K562 (cell line): Measurements from ENCODE around the gene PIP4K2A. TPM values are rescaled to one million over a fixed set of nuclear protein-coding genes. Genes with fewer than 3 reads are reported as not detected.
A peak's percentile ranks its signal among the peaks of the same experiment; 100 is the strongest.

Experiments used
- ATAC-seq: fragments of 200-7000 bp; cut with Tn5 transposase; 3 replicates; pipeline ENCODE4 v1.9.1; 2020; ENCODE audit warnings: moderate library complexity
- BruUV-seq: library from RNA; stranded (reverse); fragments of 400-500 nt; replicated peaks from 2 replicates; lab custom pipeline; 2021; lab: Mats Ljungman, UMichigan
- CTCF ChIA-PET: fragments of 300-600 bp; formaldehyde crosslinking; extraction: SDS; loops from one replicate; lab custom pipeline; 2021; ENCODE audit warnings: low intra/inter-chr PET ratio; lab: Yijun Ruan, JAX
- POLR2A ChIA-PET: fragments of 300-600, 350-650 bp; sonication (Branson Sonifier 250); formaldehyde crosslinking; extraction: SDS; loops from one replicate; lab custom pipeline; 2021; ENCODE audit warnings: antibody characterized with exemption, inconsistent platforms; lab: Yijun Ruan, JAX
- DNase-seq, 4 experiments: peaks; one replicate each; pipeline versions ENCODE4 v3.0.0 to v3.0.0-alpha.2; 2011 to 2018; ENCODE audit warnings: low spot score in 3 of 4, mixed read lengths in 3 of 4; ENCODE audit errors: extremely low read depth in 1 of 4
- FAIRE-seq: peaks from 2 replicates; lab custom pipeline; 2011; peaks lifted over from hg19 to GRCh38; lab: Jason Lieb, UNC
- H2AFZ ChIP-seq: 2 replicates; pipeline ENCODE4 v1.6.0; 2011; ENCODE audit warnings: low read depth, low read length, control low read depth, inconsistent platforms
- H3K27ac ChIP-seq: fragments of 200-600 bp; 3 replicates; pipeline ENCODE4 v1.8.0; 2011; ENCODE audit warnings: low read depth, mild to moderate bottlenecking, control low read depth, inconsistent platforms, low read length, moderate library complexity, mixed read lengths; ENCODE audit errors: extremely low read depth
- H3K27me3 ChIP-seq, 2 experiments: fragments of 300-600 bp in 1 of 2; 2 replicates in 1 of 2; 3 replicates in 1 of 2; pipeline versions ENCODE4 v1.6.0 to v1.8.0; 2011; ENCODE audit warnings: inconsistent platforms in 2 of 2, low read length in 2 of 2, mild to moderate bottlenecking in 1 of 2, mixed read lengths in 1 of 2, moderate library complexity in 1 of 2; ENCODE audit not compliant: control insufficient read depth in 2 of 2, insufficient read depth in 2 of 2
- H3K36me3 ChIP-seq: fragments of 300-600 bp; 3 replicates; pipeline ENCODE4 v1.8.0; 2011; ENCODE audit warnings: mild to moderate bottlenecking, low read length, inconsistent platforms; ENCODE audit not compliant: control insufficient read depth, insufficient read depth
- H3K4me1 ChIP-seq, 2 experiments: fragments of 200-600 bp in 1 of 2; replicated peaks in 1 of 2; 2 replicates in 1 of 2; 3 replicates in 1 of 2; pipeline versions ENCODE4 v1.5.1 to v1.8.0; 2011; ENCODE audit warnings: inconsistent platforms in 2 of 2, low read length in 2 of 2, mild to moderate bottlenecking in 1 of 2, mixed read lengths in 1 of 2, moderate library complexity in 1 of 2; ENCODE audit not compliant: control insufficient read depth in 2 of 2, insufficient read depth in 2 of 2
- H3K4me2 ChIP-seq: 2 replicates; pipeline ENCODE4 v1.6.1; 2011; ENCODE audit warnings: low read length, control low read depth, inconsistent platforms, mixed read lengths; ENCODE audit not compliant: insufficient read depth
- H3K4me3 ChIP-seq: fragments of 200-600 bp; sonication (generic), shearing (Covaris generic); 2 replicates; pipeline ENCODE4 v1.5.1; 2016; ENCODE audit warnings: control low read depth, inconsistent platforms
- H3K79me2 ChIP-seq: fragments of 200-600 bp; 3 replicates; pipeline ENCODE4 v1.8.0; 2011; ENCODE audit warnings: low read length, inconsistent platforms; ENCODE audit not compliant: control insufficient read depth, insufficient read depth
- H3K9ac ChIP-seq, 2 experiments: 2 replicates each; pipeline versions ENCODE4 v1.6.0 to v1.6.1; 2011; ENCODE audit warnings: low read depth in 2 of 2, low read length in 2 of 2, control low read depth in 1 of 2, inconsistent platforms in 1 of 2, mild to moderate bottlenecking in 1 of 2, mixed read lengths in 1 of 2; ENCODE audit not compliant: insufficient read depth in 1 of 2
- H3K9me1 ChIP-seq: one replicate; pipeline ENCODE4 v1.6.0; 2011; ENCODE audit warnings: inconsistent platforms, mild to moderate bottlenecking, low read length, moderate library complexity; ENCODE audit not compliant: control insufficient read depth, insufficient read depth
- H3K9me3 ChIP-seq: replicated peaks from 2 replicates; pipeline ENCODE4 v1.5.1; 2011; ENCODE audit warnings: low read depth, low read length, inconsistent platforms; ENCODE audit not compliant: control insufficient read depth, insufficient read depth
- H4K20me1 ChIP-seq: replicated peaks from 2 replicates; pipeline ENCODE4 v1.6.1; 2011; ENCODE audit warnings: low read length, inconsistent platforms, mixed read lengths; ENCODE audit not compliant: control insufficient read depth, insufficient read depth
- DMBX1 ChIP-seq: fragments of 250-450 bp; sonication (Bioruptor Pico); IDR thresholded peaks from 2 replicates; pipeline ENCODE4 v1.8.0; 2022; ENCODE audit warnings: inconsistent platforms, mild to moderate bottlenecking, moderate library complexity, borderline replicate concordance
- ETV6 ChIP-seq, 3 experiments: fragments of 150-350 bp in 1 of 3; sonication (generic) in 1 of 3; formaldehyde crosslinking in 1 of 3; IDR thresholded peaks; 2 replicates each; pipeline versions ENCODE4 v1.6.1 to v1.8.0; 2014 to 2022; ENCODE audit warnings: borderline replicate concordance in 2 of 3, low read depth in 2 of 3, antibody characterized with exemption in 1 of 3, low read length in 1 of 3, mild to moderate bottlenecking in 1 of 3, missing genetic modification reagents in 1 of 3
- GABPA ChIP-seq: fragments of 200-800 bp; sonication (Bioruptor generic); conservative IDR thresholded peaks from 2 replicates; pipeline ENCODE4 v1.6.1; 2016; ENCODE audit warnings: low read depth, missing genetic modification characterization, missing compliant biosample characterization
- GTF2F1 ChIP-seq: IDR thresholded peaks from 2 replicates; pipeline ENCODE4 v1.6.1; 2011; ENCODE audit warnings: low read depth, low read length, improper control_type of control experiment
- MECOM ChIP-seq: fragments of 250-450 bp; sonication (Bioruptor Pico); IDR thresholded peaks from 2 replicates; pipeline ENCODE4 v1.8.0; 2022; ENCODE audit warnings: inconsistent platforms
- RAD21 ChIP-seq, 2 experiments: fragments of 250-450 bp in 1 of 2; fragments of 450-650 bp in 1 of 2; sonication (Bioruptor Pico) in 1 of 2; formaldehyde crosslinking in 1 of 2; IDR thresholded peaks in 1 of 2; conservative IDR thresholded peaks in 1 of 2; 2 replicates each; pipeline versions ENCODE4 v1.4.0 to v1.8.0; 2020 to 2022; ENCODE audit warnings: mild to moderate bottlenecking in 2 of 2, moderate library complexity in 1 of 2
- WGBS: fragments of 100-300 bp; shearing (Covaris generic); methylation state at CpG from one replicate; pipeline ENCODE4 v1.1.6; 2016; ENCODE audit warnings: low coverage, mixed read lengths; ENCODE audit not compliant: insufficient coverage; ENCODE audit errors: missing lambda C conversion rate; 5-methylcytosine and 5-hydroxymethylcytosine counted together
- in situ Hi-C: fragments of 300-500 bp; cut with MboI; formaldehyde crosslinking; loops from 4 replicates; pipeline ENCODE4 v1.15.0; 2018; ENCODE audit warnings: inconsistent platforms, mixed read lengths
- intact Hi-C: fragments of 100-400 bp; cut with micrococcal nuclease; formaldehyde crosslinking; loops from 2 replicates; pipeline ENCODE4 v1.14.2; 2022
- polyA plus RNA-seq, 8 experiments: library from polyadenylated mRNA; depleted of rRNA in 4 of 8; stranded (reverse) in 5 of 8; unstranded in 3 of 8; fragments of >200 nt; fragmentation: Nextera tagmentation in 2 of 8; fragmentation: Illumina TruSeq in 1 of 8; extraction: Ambion mirVana in 2 of 8; extraction: Trizol in 1 of 8; gene quantifications; 2 replicates each; pipeline versions ENCODE4 v1.2.1 to v1.2.3, GENCODE V29; 2011 to 2014; ENCODE audit warnings: inconsistent platforms in 1 of 8, missing spikeins in 1 of 8
- total RNA-seq, 7 experiments: library from RNA; depleted of rRNA in 6 of 7; stranded (reverse); fragments of >200 nt in 6 of 7; fragmentation: Illumina TruSeq in 2 of 7; extraction: Trizol in 2 of 7; gene quantifications; 2 replicates each; pipeline versions ENCODE4 v1.2.1 to v1.2.3, GENCODE V29; 2011 to 2021; ENCODE audit warnings: low replicate concordance in 1 of 7
- TF ChIP-seq, protein P1 (sequence below), 3 experiments: IDR thresholded peaks in 2 of 3; conservative IDR thresholded peaks in 1 of 3; 2 replicates each; pipeline ENCODE4 v1.5.1; 2011 to 2012; ENCODE audit warnings: low read length in 3 of 3, mild to moderate bottlenecking in 3 of 3, control low read depth in 2 of 3, improper control_type of control experiment in 1 of 3, inconsistent platforms in 1 of 3, low read depth in 1 of 3, mixed read lengths in 1 of 3, moderate library complexity in 1 of 3; ENCODE audit not compliant: insufficient read depth in 2 of 3
- TF ChIP-seq, protein P2 (sequence below): fragments of 250-450 bp; sonication (Bioruptor Pico); IDR thresholded peaks from 2 replicates; pipeline ENCODE4 v1.9.0; 2021; ENCODE audit warnings: mild to moderate bottlenecking
- TF ChIP-seq, protein P3 (sequence below): fragments of 200-800 bp; sonication (Bioruptor generic); IDR thresholded peaks from 2 replicates; pipeline ENCODE4 v1.6.1; 2017; ENCODE audit warnings: missing genetic modification characterization, missing compliant biosample characterization
- TF ChIP-seq, protein P4 (sequence below): sonication (generic); formaldehyde crosslinking; IDR thresholded peaks from 2 replicates; pipeline ENCODE4 v1.8.1; 2023; ENCODE audit warnings: mild to moderate bottlenecking, missing genetic modification reagents
- TF ChIP-seq, protein P5 (sequence below): fragments of 450-650 bp; IDR thresholded peaks from 2 replicates; pipeline ENCODE4 v1.6.1; 2016; ENCODE audit warnings: mild to moderate bottlenecking

Gene PIP4K2A
- total and polyA plus RNA-seq, 9 of the 15 experiments (the other 6 are each of a cell fraction or from before 2014, with no cell fraction given): 35.6 to 117 (median 71.9) TPM

DNA sequence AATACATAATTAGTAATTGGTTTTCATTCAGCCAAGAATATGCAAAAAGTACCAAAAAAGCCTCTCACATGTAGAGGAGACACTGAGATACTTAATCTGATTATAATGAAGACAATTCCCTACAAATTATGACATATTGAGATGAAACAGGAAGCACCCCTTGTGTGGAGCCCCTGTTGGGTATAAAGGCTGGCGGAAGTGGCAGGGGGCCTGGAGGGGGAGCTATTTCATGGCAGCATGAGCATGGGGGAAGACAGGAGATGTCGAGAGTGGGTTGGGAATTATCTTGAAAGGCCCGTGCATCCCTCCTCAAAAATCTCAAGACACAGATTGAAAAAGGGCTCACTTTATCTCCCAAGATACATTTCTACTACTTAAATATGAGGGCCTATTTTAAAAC, 96.9 kb downstream of the PIP4K2A start:
- Histone ChIP-seq H2AFZ (no peak overlapping the region), H3K9ac (no peak overlapping the region), H3K9me1 (no peaks in the 10 kb centered on the region), H3K9me3 (no peaks in the 10 kb centered on the region), H3K36me3 (peaks cover 12% of the 10 kb centered on the region; the same call in 2 of the 3 replicates), H3K27me3 (no peaks in the 10 kb centered on the region), H3K4me1 (peaks cover 23 to 41% of the 10 kb centered on the region in 2 experiments), H3K79me2 (peaks cover 99% of the 10 kb centered on the region), H3K4me2 (no peak overlapping the region), H3K27ac (peak overlapping the region; percentile 7; the same call in 1 of the 3 replicates), H4K20me1 (no peaks in the 10 kb centered on the region), H3K4me3 (no peak overlapping the region)
- 38% methylated on average over 3 of the region's 3 CpGs for WGBS
- ChIA-PET CTCF (no interaction called here), POLR2A (interaction anchor here (0.6 to 3.0 kb wide), 5 partner anchors 13 to 1868 kb away, joined by 3 to 20 read pairs (median 4); partner anchors contain the start of gene PIP4K2A)
- FAIRE-seq (no peak), DNase-seq (peak in 3 of 4 experiments; percentile 27 to 52 (median 33)), ATAC-seq (peak; percentile 18; the same call in 1 of the 3 replicates)
- intact Hi-C loops (loop anchor here (5.0 kb wide), 2 partner anchors 65 to 370 kb away; no protein-coding TSS in a partner anchor), in situ Hi-C loops (no loop called here)
- BruUV-seq: no TSS peak
- TF ChIP-seq MECOM (CRISPR knock-in tag) (no peak), ETV6 (IDR thresholded peaks at IDR 0.05; ENCODE audit: borderline replicate concordance in 1 of 2, low read depth in 2 of 2, low read length in 1 of 2) (no peak), ETV6 (CRISPR knock-in tag; IDR thresholded peaks at IDR 0.05; ENCODE audit: borderline replicate concordance) (no peak), GTF2F1 (no peak), DMBX1 (CRISPR knock-in tag) (no peak), GABPA (tag) (0 out of 2 replicates have a peak, but pooled peaks have one; percentile 38), RAD21 (CRISPR knock-in tag; conservative IDR thresholded peaks at IDR 0.05 in 1 of 2, IDR thresholded peaks at IDR 0.05 in 1 of 2) (peak; percentile 10 to 29; a peak in 3 of 4 replicates)
- TF ChIP-seq, protein P1, sequence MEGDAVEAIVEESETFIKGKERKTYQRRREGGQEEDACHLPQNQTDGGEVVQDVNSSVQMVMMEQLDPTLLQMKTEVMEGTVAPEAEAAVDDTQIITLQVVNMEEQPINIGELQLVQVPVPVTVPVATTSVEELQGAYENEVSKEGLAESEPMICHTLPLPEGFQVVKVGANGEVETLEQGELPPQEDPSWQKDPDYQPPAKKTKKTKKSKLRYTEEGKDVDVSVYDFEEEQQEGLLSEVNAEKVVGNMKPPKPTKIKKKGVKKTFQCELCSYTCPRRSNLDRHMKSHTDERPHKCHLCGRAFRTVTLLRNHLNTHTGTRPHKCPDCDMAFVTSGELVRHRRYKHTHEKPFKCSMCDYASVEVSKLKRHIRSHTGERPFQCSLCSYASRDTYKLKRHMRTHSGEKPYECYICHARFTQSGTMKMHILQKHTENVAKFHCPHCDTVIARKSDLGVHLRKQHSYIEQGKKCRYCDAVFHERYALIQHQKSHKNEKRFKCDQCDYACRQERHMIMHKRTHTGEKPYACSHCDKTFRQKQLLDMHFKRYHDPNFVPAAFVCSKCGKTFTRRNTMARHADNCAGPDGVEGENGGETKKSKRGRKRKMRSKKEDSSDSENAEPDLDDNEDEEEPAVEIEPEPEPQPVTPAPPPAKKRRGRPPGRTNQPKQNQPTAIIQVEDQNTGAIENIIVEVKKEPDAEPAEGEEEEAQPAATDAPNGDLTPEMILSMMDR (IDR thresholded peaks at IDR 0.05 in 2 of 3, conservative IDR thresholded peaks at IDR 0.05 in 1 of 3; ENCODE audit: insufficient read depth in 2 of 3, low read depth in 1 of 3, low read length in 3 of 3): peak; percentile 34 to 52 (median 45); a peak in 4 of 6 replicates
- TF ChIP-seq, protein P2, sequence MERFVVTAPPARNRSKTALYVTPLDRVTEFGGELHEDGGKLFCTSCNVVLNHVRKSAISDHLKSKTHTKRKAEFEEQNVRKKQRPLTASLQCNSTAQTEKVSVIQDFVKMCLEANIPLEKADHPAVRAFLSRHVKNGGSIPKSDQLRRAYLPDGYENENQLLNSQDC (CRISPR knock-in tag): no peak
- TF ChIP-seq, protein P3, sequence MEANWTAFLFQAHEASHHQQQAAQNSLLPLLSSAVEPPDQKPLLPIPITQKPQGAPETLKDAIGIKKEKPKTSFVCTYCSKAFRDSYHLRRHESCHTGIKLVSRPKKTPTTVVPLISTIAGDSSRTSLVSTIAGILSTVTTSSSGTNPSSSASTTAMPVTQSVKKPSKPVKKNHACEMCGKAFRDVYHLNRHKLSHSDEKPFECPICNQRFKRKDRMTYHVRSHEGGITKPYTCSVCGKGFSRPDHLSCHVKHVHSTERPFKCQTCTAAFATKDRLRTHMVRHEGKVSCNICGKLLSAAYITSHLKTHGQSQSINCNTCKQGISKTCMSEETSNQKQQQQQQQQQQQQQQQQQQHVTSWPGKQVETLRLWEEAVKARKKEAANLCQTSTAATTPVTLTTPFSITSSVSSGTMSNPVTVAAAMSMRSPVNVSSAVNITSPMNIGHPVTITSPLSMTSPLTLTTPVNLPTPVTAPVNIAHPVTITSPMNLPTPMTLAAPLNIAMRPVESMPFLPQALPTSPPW (CRISPR knock-in tag): 0 out of 2 replicates have a peak, but pooled peaks have one; percentile 21
- TF ChIP-seq, protein P4, sequence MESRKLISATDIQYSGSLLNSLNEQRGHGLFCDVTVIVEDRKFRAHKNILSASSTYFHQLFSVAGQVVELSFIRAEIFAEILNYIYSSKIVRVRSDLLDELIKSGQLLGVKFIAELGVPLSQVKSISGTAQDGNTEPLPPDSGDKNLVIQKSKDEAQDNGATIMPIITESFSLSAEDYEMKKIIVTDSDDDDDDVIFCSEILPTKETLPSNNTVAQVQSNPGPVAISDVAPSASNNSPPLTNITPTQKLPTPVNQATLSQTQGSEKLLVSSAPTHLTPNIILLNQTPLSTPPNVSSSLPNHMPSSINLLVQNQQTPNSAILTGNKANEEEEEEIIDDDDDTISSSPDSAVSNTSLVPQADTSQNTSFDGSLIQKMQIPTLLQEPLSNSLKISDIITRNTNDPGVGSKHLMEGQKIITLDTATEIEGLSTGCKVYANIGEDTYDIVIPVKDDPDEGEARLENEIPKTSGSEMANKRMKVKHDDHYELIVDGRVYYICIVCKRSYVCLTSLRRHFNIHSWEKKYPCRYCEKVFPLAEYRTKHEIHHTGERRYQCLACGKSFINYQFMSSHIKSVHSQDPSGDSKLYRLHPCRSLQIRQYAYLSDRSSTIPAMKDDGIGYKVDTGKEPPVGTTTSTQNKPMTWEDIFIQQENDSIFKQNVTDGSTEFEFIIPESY (CRISPR knock-in tag): peak; percentile 89
- TF ChIP-seq, protein P5, sequence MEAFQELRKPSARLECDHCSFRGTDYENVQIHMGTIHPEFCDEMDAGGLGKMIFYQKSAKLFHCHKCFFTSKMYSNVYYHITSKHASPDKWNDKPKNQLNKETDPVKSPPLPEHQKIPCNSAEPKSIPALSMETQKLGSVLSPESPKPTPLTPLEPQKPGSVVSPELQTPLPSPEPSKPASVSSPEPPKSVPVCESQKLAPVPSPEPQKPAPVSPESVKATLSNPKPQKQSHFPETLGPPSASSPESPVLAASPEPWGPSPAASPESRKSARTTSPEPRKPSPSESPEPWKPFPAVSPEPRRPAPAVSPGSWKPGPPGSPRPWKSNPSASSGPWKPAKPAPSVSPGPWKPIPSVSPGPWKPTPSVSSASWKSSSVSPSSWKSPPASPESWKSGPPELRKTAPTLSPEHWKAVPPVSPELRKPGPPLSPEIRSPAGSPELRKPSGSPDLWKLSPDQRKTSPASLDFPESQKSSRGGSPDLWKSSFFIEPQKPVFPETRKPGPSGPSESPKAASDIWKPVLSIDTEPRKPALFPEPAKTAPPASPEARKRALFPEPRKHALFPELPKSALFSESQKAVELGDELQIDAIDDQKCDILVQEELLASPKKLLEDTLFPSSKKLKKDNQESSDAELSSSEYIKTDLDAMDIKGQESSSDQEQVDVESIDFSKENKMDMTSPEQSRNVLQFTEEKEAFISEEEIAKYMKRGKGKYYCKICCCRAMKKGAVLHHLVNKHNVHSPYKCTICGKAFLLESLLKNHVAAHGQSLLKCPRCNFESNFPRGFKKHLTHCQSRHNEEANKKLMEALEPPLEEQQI: peak; percentile 32; the same call in 1 of the 2 replicates
